Pons (tissue), 1 donor: ENCODE results near the gene NAALADL2.
"Not testable (repeated sequence)": the region's sequence is repeated elsewhere in the genome, so short reads cannot be mapped to it uniquely, and the experiment has no call there.

Source experiments
- DNase-seq: peaks from one replicate; pipeline ENCODE4 v3.0.0-alpha.2; 2016; ENCODE audit warnings: low spot score

The NAALADL2 gene

DNA sequence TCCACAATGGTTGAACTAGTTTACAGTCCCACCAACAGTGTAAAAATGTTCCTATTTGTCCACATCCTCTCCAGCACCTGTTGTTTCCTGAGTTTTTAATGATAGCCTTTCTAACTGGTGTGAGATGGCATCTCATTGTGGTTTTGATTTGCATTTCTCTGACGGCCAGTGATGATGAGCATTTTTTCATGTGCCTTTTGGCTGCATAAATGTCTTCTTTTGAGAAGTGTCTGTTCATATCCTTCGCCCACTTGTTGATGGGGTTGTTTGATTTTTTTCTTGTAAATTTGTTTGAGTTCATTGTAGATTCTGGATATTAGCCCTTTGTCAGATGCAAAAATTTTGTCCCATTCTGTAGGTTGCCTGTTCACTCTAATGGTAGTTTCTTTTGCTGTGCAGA lies 564.7 kb downstream of the NAALADL2 start:
- DNase-seq, result not testable (repeated sequence)

DNA sequence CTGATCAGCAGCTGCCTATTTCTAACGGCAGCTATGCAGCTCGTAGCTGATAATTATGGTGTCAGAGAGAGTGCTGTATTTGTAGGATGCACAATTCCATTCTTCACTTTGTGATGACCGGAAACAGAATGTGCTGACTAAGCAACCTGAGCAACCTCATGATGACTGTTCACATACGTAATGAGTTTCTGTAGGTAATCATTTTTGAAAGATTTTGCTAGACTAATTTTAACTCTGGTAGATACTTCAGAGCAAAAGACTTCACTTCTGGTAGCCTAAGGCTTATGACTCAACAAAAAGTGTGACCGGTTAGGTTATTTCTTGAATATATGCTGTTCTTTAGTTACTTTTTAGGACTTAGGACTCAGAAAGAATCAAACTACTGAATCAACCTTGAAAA lies 567.7 kb downstream of the NAALADL2 start:
- no peak for DNase-seq

DNA sequence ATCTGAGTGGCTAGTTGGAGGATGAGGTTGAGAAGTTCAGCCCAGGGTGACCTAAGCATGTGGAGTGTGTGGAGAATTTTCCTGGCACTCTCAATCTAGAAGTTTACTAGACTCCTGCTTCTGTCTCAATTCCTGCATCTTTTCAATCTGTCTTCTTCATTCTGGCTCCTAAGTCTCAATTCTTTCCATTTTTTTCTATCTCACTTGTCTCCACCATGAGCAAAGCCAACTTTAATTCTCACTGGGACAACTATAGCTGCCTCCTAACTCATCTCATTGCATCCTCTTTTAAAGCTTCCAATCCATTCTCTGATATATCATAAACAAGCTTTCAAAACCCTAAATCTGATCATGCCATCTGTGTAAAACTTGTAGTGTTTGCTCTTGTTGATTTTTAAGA lies 569.3 kb downstream of the NAALADL2 start:
- no peak for DNase-seq

DNA sequence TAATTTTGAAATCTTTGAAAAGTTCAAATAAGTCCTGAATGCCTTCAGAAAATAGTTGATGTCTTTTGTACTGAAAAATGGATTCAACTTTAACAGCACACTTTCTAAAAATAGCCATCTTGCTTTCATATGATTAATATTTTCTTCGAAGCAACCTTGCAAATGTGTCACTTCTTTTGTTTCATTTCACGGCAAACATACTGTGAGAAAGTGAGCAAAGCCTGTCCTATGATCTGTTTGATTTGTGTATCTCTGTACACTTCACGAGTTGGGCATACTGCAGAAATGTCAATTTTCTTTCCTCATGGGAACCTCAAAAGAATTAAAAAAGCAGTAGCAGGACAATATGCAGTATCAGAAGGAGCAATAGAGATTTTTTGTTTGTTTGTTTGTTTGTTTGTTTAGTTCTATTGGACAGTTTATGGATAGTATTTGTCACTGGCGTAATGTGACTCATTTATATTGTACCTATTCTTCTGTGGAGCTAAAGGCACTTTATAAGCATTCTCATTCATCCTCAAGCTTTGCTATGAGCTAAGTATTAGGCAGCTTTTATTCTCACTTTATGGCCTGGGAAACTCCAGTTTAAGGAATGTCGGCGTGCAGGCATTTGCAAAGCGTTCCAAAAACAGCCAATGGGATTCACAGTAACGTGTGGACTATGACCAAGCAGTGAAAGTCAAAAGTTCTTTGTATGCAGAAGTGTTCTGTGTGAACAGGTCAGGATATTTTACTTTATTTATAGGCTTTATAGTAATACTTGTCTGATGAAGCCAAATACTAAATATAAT lies 572.0 kb downstream of the NAALADL2 start:
- peak; percentile 16 for DNase-seq

DNA sequence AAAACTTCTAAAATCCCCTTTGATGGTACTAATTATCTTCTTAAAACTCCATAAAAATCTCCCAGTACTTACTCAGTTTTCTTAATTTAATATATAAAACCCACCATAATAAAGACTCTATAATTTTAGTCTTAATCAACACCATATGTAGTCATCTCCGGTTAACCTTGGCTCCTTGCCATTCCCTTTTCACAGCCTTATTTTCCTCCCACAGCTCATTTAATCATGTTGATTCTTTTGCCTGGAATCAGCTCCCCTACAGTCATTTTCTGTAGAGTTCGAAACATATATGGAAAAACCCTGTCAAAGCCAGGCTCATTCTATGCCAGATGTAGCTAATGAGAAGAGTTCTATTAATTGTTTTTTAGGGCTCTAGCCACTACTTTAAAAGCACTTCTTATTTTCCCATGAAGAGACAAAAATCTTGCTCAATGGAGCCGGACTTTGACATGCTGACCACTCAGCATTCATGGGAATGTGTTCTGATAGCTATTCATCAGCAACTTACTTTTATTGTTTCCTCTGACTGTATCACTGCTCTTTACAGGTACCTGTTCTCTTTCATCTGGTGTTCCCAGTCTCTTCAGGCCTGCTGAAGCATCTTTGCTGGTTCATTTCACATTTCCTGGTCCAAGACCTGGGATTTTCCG lies 573.4 kb downstream of the NAALADL2 start:
- no peak for DNase-seq

DNA sequence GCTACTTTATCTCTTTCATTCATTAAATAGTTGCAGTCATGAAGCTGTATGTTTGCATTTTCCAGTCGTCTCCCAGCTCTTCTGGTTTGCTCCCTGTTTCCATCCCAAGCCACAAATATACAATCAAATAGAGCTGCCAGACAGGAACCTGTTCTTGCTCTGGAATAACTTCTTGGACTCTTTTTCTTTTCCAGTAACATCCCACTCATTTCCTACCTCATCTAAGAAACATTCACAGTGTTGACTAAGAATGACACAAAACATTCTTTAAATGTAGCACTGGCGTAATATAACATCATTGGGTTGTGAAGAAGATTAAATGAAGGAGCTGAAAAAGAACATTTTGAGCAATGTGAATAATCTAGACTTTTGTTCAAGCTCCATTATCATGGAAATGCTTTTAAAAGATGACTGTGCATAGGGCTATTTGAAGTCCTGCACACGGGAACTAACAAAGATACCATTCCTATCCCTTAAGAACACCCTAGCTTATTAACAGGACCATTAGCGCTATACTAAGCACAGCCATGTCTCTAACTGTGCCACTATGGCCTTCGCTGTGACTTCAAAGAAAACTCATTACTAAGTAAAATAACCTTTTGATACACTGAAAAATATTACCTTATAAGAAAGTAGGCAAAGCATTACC lies 574.0 kb downstream of the NAALADL2 start:
- no peak for DNase-seq

DNA sequence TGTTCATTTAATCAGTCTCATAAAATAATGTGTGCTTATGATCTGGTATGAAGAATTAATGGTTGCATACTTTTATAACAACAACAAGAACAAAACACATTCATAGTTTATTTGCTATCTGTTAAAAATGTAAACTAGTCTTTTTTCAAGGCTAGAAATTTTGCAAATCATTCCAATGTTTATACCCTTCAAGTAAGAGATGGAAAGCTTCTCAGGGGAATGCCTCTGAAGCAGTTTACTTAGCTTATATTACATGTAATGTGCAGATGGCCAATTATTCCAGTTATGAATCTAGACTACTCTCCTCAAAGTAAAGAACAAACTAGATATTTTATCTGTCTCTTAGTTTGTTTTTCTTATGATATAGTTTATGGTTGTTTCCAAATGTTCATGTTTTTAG lies 575.4 kb downstream of the NAALADL2 start:
- no peak for DNase-seq

DNA sequence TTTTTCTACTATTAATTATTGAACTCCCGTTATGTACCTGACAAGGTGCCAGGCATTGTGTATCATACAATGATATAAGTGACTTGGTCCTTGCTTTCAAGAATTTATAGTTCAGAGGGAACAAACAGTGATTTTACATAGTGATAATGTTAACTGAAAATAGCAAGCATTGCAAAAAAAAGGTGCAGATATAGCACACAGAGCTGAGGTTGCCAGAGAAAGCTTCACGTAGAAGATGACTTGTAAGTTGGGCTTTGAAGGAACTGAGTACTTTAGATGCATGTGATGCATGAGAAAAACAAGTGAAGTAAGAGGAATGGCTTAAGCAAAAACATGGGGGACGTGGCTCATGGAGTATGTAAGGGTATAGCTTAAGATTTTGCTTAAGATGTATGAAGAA lies 584.5 kb downstream of the NAALADL2 start:
- DNase-seq, result no peak

DNA sequence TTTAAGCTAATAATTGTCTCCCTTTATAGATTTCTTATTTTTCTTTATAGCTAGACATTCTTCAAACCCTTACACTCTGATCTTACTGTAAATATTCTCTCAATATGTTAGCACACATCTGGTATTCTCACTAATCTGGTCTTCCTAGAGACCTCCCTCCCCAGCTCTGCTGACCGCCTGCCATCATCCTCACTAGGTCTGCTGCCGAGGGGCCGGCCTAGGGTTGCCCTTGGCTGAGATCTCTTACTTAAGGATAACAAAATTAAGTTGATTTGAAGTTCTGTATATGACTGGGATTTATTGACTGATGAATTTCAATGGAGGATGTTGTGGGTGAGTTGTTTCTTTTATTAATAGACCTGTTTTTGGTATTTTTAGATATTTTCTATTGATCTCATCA lies 586.6 kb downstream of the NAALADL2 start:
- DNase-seq, result no peak

DNA sequence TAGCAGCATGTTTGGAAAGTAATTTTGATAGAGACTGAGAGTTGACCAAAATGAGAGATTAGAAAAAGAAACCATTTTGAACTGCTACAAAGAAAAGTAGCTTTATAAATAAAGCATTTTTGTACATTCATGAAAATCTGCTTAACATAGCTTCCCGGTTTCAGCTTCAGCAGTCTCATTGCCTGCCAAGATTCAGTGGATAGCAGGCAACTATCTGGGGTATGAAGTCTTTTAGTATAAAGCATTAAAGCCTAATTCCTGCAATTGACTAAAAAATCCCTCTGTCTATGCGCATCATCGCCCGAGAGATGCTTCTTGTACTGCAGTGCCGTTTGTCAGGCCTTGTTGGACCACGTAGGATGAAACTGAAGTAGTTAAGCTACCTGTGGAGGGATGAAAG lies 588.4 kb downstream of the NAALADL2 start:
- no peak for DNase-seq

DNA sequence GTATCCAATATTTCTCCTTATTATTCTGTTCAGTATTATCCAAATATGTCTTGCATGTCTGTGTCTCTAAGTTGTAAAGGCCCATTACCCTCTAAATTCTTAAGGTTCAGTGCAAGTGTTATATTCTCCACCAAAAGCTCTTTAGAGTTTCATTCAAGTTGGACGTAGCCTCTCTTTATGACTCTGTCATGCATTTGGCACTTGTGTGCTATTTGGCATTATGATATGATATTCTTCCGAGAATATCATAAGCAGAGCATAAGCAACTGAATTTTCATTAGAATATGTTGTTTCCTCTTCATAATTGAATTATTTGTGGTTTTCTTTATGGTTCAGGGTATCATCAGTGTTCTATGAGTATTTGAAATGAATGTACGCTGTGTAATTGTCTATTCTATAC lies 594.2 kb downstream of the NAALADL2 start:
- no peak for DNase-seq

DNA sequence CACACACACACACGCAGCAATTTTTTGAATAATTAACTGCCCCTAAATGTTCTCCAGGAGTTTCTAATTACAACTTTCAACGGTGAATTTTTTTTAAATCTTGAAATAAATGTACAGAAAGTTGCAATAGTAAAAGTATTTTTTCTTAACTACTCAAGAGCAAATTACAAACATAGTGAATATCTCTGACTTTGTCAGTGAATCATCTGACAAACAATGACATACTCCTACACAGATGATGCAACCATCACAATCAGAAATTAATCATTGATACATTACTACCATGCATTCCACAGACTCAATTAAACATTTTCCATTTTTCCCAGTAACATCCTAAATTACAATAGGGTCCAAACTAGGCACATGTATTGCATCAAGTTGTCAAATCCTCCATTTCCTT lies 597.3 kb downstream of the NAALADL2 start:
- no peak for DNase-seq

DNA sequence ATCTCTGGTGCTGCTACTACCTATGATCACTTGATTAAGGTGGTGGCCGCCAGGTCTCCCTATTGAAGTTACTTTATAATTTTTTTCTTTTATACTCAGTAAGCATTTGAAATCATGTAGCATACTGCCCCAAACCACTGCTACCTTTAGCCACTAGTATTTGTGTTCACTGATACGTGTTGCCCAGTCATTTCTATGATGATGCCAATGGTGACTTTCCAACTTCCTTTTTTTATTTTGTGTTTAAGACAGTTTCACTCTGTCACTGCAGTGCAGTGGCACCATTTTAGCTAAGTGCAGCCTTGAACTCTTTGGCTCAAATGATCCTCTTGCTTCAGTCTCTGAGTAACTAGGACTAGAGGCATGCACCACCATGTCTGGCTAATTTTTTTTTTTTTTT lies 598.2 kb downstream of the NAALADL2 start:
- no peak for DNase-seq

DNA sequence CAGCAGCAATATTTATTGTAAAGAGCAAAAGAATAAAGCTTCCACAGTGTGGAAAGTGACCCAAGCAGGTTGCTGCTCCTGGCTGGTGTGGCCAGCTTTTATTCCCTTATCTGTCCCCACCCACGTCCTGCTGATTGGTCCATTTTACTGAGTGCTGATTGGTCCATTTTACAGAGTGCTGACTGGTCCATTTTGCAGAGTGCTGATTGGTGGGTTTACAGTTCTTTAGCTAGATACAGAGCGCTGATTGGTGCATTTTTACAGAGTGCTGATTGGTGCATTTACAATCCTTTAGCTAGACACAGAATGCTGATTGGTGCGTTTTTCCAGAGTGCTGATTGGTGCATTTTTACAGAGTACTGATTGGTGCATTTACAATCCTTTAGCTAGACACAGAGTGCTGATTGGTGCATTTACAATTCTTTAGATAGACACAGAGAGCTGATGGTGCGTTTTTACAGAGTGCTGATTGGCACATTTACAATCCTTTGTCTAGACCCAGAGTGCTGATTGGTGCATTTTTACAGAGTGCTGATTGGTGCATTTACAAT lies 601.8 kb downstream of the NAALADL2 start:
- DNase-seq, result not testable (repeated sequence)

DNA sequence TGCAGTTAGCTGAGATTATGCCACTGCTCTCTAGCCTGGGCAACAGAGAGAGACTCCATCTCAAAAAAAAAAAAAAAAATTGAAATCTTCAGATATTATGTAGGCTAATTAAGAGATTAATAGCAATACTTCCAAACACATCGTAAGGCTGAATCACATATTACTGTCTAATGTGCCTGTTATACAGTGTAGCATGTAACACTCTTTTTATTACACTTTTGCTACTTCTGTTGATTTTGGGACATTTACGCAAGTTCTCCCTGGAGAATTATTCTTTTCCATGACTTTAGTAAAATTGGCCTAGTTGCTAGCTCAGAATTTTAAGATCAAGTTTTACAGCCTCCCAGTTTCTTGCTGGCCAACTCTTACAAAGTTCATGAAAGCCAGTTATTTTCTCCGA lies 605.2 kb downstream of the NAALADL2 start:
- DNase-seq, result no peak

DNA sequence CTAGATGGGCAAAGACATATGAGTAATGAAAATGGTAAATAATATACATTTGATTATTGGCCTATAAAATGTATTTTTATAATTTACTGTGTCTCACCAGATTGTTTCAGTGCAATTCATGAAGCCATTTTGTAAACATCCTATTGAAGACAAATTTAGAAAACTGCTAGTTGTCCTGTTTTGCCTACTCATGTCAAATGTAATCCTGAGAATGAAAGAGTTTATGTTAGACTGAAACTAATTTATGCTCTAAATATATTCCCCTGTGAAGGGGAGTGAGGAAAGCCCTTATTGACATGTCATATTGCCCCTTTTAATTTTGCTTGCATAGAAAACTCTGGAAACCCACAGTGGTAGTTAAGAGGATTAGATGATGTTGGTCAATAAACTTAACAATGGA lies 610.0 kb downstream of the NAALADL2 start:
- DNase-seq, result no peak

DNA sequence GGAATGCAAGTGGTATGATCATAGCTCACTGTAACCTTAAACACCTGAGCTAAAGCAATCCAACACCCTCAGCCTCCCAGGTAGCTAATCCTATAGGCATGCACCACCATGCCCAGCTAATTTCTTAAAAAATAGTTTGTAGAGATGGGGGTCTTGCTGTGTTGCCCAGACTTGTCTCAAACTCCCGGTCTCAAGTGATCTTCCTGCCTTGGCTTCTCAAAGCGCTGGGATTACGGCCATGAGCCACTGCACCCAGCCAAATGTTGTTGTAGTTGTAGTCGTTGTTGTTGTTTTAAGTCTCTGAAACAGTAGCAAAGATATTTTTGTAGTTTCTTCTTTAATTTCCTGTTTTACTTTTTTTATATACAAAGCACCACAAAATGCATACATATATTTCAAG lies 616.6 kb downstream of the NAALADL2 start:
- no peak for DNase-seq

DNA sequence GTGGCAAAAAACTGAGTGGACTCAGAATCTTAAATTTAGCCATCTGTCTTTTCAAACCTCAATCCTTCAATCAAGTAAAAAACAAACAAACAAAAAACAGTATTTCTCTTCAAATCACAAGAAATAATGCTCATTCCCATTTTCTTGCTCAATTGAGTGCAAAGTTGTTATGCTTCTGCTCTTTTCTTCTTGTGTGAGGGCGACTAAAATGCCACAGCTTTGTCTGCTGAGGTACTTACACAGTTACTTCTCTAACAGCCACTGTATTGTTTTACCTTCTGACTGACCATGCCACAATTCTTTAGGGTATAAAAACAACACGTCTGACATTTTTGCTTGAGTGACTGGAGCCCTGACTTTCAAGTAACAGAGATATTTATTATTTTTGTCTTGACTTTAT lies 617.4 kb downstream of the NAALADL2 start:
- peak; percentile 51 for DNase-seq

DNA sequence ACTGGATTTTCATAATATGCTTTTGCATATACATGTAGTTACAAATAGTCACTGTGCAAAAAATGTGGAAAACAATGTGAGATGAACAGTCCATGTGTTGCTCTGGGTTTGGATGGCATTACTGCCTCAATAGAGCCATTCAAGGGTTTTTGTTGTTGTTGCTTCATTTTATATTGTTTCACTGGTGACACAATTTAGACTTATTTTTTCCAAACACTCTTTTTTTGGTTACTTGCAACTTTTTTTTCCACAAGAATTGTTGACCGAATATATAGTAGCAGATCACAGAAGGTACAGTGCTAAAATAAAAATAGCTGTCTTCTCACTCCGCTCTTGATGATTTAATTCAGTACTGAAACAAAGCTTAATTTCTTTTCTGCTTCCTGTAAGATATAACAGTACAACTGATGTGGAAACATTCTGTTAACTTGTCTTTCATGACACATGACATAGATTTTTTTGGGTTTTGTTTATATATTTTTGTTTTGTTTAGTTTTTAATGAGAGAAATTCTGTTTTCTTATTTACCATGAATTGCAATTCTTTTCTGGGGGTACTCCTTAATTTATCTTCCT lies 618.6 kb downstream of the NAALADL2 start:
- DNase-seq, result peak; percentile 63

DNA sequence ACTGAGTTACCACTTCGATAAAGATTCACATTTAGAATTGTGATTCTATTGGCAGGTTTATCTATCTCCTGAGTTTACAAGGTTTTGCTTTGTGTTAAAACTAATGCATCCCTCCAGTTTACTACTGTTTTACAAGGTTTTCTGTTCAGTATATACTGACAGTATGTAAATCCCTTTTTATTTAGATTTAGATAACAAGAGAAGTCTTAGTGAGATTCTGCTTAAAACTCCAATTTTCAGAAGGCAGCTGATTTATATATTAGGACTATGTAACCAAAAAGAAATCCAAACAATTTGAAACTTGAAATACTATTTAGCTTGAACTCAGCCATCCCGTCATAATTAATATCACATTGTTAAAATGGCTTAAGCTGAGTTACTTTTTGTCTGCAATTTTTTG lies 619.2 kb downstream of the NAALADL2 start:
- peak; percentile 14 for DNase-seq

DNA sequence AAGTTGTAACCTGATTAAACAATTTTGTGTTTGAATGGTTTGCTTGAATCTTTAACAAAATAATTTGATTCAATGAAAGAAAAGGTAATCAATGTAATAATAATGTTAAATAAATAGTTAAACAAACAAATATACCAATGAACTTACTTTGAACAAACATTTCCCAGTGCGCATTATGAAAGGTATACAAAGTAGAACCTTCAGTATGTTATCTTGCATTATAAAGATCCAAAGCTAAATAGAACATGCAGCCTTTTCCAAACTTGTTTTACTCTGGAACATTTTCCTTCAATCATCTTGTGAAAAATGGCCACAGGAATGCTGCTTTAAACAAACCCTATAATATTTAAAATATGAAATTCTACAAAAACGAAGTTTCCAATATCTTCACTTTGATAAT lies 620.0 kb downstream of the NAALADL2 start:
- no peak for DNase-seq

DNA sequence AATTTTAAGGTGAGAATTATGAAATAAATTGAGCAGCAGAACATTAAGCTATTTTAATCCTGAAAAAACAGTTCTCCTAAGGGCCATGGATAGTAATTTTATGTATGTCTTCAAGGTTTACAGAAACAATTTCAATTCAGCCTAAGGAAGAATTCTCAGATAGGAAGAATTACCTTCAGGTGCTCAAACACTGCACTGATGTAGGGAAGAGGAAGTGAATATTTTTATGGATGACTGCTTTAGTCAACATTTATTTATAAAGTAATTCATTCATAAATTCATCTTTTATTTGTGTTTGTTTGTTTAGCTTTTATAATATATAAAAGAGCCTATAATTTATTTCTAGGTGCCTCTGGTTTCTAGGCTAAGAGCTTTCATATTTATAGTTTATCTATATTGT lies 620.7 kb downstream of the NAALADL2 start:
- no peak for DNase-seq

DNA sequence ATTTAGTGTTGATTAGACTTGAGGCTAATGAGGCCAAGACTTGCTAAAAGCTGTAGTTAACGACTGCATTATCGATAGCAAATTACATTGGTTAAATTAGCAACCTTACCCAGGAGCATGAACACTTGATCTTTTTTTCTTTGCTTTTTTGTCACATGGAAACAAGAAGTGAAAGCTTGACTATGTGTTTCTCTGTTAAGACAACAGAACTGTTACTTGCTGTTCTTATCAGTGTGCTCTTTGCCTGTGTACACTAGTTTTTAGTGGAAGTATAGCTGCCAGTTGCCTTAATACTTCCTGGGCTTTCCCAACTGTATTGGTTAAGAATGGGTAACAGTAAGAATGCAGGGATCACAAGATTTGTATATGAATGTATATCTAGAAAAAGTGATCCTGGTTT lies 625.5 kb downstream of the NAALADL2 start:
- DNase-seq, result no peak
